ENCODE measurements around the gene ALDH8A1. TPM values are rescaled to one million over a fixed set of nuclear protein-coding genes. Genes with fewer than 3 reads are reported as not detected.

ALDH8A1 gene
- total RNA-seq, 1 experiment from 2014 or later: 0.68 TPM

GRCh38 chr6:134945045-134945444 is 4.9 kb downstream of the ALDH8A1 start:
- no peaks in the 10 kb centered on the region for H3K27me3 Mint-ChIP-seq (ENCODE audit: unreplicated experiment)
- no TSS peak for BruUV-seq (replicated peaks)
- intact Hi-C loops (cut with micrococcal nuclease; ENCODE audit: unreplicated experiment): loop anchor here (10.0 kb wide), 1 partner anchor 790 kb away; no protein-coding TSS in a partner anchor

GRCh38 chr6:134943522-134944111 is 6.3 kb downstream of the ALDH8A1 start:
- CTCF ChIA-PET: no interaction called here
- no peak overlapping the region for H3K27ac Mint-ChIP-seq (ENCODE audit: unreplicated experiment)
- H3K27me3 Mint-ChIP-seq (ENCODE audit: unreplicated experiment): no peaks in the 10 kb centered on the region
- DNase-seq: no peak
- no peaks in the 10 kb centered on the region for H3K4me1 Mint-ChIP-seq (ENCODE audit: low read depth, unreplicated experiment)
- no peak overlapping the region for H3K4me3 Mint-ChIP-seq (ENCODE audit: low read depth, unreplicated experiment)
- H3K36me3 Mint-ChIP-seq (ENCODE audit: insufficient read depth, unreplicated experiment): peaks cover 5% of the 10 kb centered on the region
- intact Hi-C loops (cut with micrococcal nuclease; ENCODE audit: unreplicated experiment): loop anchor here (10.0 kb wide), 1 partner anchor 789 kb away; no protein-coding TSS in a partner anchor
- no peak for TF ChIP-seq CTCF (IDR thresholded peaks at IDR 0.05; ENCODE audit: unreplicated experiment)
- no TSS peak for BruUV-seq (replicated peaks)
- no peaks in the 10 kb centered on the region for H3K9me3 Mint-ChIP-seq (ENCODE audit: low read depth, unreplicated experiment)

More at GRCh38 chr6:134945045-134945444, 4.9 kb downstream of the ALDH8A1 start:
- Mint-ChIP-seq H3K9me3 (ENCODE audit: low read depth, unreplicated experiment) (no peaks in the 10 kb centered on the region), H3K4me3 (ENCODE audit: low read depth, unreplicated experiment) (no peak overlapping the region), H3K36me3 (ENCODE audit: insufficient read depth, unreplicated experiment) (peaks cover 5% of the 10 kb centered on the region), H3K27ac (ENCODE audit: unreplicated experiment) (no peak overlapping the region), H3K4me1 (ENCODE audit: low read depth, unreplicated experiment) (no peaks in the 10 kb centered on the region)
- CTCF ChIA-PET: no interaction called here
- DNase-seq: no peak
- no peak for TF ChIP-seq CTCF (IDR thresholded peaks at IDR 0.05; ENCODE audit: unreplicated experiment)

GRCh38 chr6:134938896-134939295 is 11.0 kb downstream of the ALDH8A1 start:
- H3K27me3 Mint-ChIP-seq (ENCODE audit: unreplicated experiment): no peaks in the 10 kb centered on the region
- BruUV-seq (replicated peaks): no TSS peak
- H3K4me1 Mint-ChIP-seq (ENCODE audit: low read depth, unreplicated experiment): peaks cover 8% of the 10 kb centered on the region
- H3K27ac Mint-ChIP-seq (ENCODE audit: unreplicated experiment): no peak overlapping the region
- TF ChIP-seq CTCF (IDR thresholded peaks at IDR 0.05; ENCODE audit: unreplicated experiment): no peak
- H3K4me3 Mint-ChIP-seq (ENCODE audit: low read depth, unreplicated experiment): no peak overlapping the region
- intact Hi-C loops (cut with micrococcal nuclease; ENCODE audit: unreplicated experiment): no loop called here
- CTCF ChIA-PET: no interaction called here
- no peaks in the 10 kb centered on the region for H3K9me3 Mint-ChIP-seq (ENCODE audit: low read depth, unreplicated experiment)
- H3K36me3 Mint-ChIP-seq (ENCODE audit: insufficient read depth, unreplicated experiment): no peaks in the 10 kb centered on the region
- no peak for DNase-seq

GRCh38 chr6:134937426-134937825 is 12.5 kb downstream of the ALDH8A1 start:
- CTCF ChIA-PET: no interaction called here
- Mint-ChIP-seq H3K4me3 (ENCODE audit: low read depth, unreplicated experiment) (no peak overlapping the region), H3K36me3 (ENCODE audit: insufficient read depth, unreplicated experiment) (no peaks in the 10 kb centered on the region), H3K27ac (ENCODE audit: unreplicated experiment) (no peak overlapping the region), H3K9me3 (ENCODE audit: low read depth, unreplicated experiment) (no peaks in the 10 kb centered on the region), H3K4me1 (ENCODE audit: low read depth, unreplicated experiment) (peaks cover 9% of the 10 kb centered on the region), H3K27me3 (ENCODE audit: unreplicated experiment) (no peaks in the 10 kb centered on the region)
- intact Hi-C loops (cut with micrococcal nuclease; ENCODE audit: unreplicated experiment): no loop called here
- no peak for DNase-seq
- no TSS peak for BruUV-seq (replicated peaks)
- no peak for TF ChIP-seq CTCF (IDR thresholded peaks at IDR 0.05; ENCODE audit: unreplicated experiment)

Measured in Calu3 (cell line).